Neutrophil (primary cell): ENCODE measurements around the gene ARID4B.
A peak's percentile ranks its signal among the peaks of the same experiment; 100 is the strongest.

Experiments used
- H3K27ac ChIP-seq: fragments of 200-600 bp; sonication (generic); 2 replicates; pipeline ENCODE4 v1.5.1; 2016; ENCODE audit warnings: mild to moderate bottlenecking, moderate library complexity
- H3K27me3 ChIP-seq: fragments of 200-600 bp; sonication (generic); 2 replicates; pipeline ENCODE4 v1.6.0; 2016; ENCODE audit warnings: mild to moderate bottlenecking
- H3K36me3 ChIP-seq: fragments of 200-600 bp; sonication (generic); 2 replicates; pipeline ENCODE4 v1.5.1; 2017
- H3K4me1 ChIP-seq, 2 experiments: fragments of 200-600 bp in 1 of 2; sonication (generic) in 1 of 2; 1 replicate in 1 of 2; 2 replicates in 1 of 2; pipeline versions ENCODE4 v1.5.1 to v1.6.1; 2013 to 2016; ENCODE audit warnings: low read depth in 1 of 2, low read length in 1 of 2, mild to moderate bottlenecking in 1 of 2, moderate library complexity in 1 of 2; ENCODE audit not compliant: control insufficient read depth in 1 of 2, insufficient read depth in 1 of 2
- H3K4me3 ChIP-seq, 2 experiments: fragments of 200-600 bp in 1 of 2; sonication (generic) in 1 of 2; 1 replicate in 1 of 2; 2 replicates in 1 of 2; pipeline ENCODE4 v1.5.1; 2013 to 2016; ENCODE audit warnings: low read depth in 1 of 2, low read length in 1 of 2, mild to moderate bottlenecking in 1 of 2, moderate library complexity in 1 of 2
- H3K9me3 ChIP-seq: fragments of 200-600 bp; sonication (generic); 2 replicates; pipeline ENCODE4 v1.5.1; 2016
- CTCF ChIP-seq: fragments of 200-600 bp; sonication (generic); IDR thresholded peaks from 2 replicates; pipeline ENCODE4 v1.5.1; 2016; ENCODE audit warnings: antibody characterized with exemption

The ARID4B gene

GRCh38 chr1:235296729-235297128 lies 31.2 kb downstream of the ARID4B start:
- H3K4me3 ChIP-seq, result no peak overlapping the region
- H3K36me3 ChIP-seq, result no peaks in the 10 kb centered on the region
- H3K27ac ChIP-seq, result peak overlapping the region; percentile 53
- H3K27me3 ChIP-seq, result no peaks in the 10 kb centered on the region
- no peak for TF ChIP-seq CTCF
- peaks cover 14 to 27% of the 10 kb centered on the region in 2 experiments for H3K4me1 ChIP-seq
- H3K9me3 ChIP-seq, result no peaks in the 10 kb centered on the region

- no peak overlapping the region for H3K27ac ChIP-seq
These were observed 32.1 kb downstream of the ARID4B start for GRCh38 chr1:235295902-235296350.

GRCh38 chr1:235293322-235293942 lies 34.5 kb downstream of the ARID4B start:
- Histone ChIP-seq H3K27ac (peak overlapping the region; percentile 66), H3K4me3 (no peak overlapping the region), H3K27me3 (no peaks in the 10 kb centered on the region), H3K4me1 (peaks cover 18 to 24% of the 10 kb centered on the region in 2 experiments), H3K36me3 (no peaks in the 10 kb centered on the region), H3K9me3 (no peaks in the 10 kb centered on the region)
- no peak for TF ChIP-seq CTCF

More at GRCh38 chr1:235295902-235296350, 32.1 kb downstream of the ARID4B start:
- Histone ChIP-seq H3K4me1 (peaks cover 18 to 28% of the 10 kb centered on the region in 2 experiments), H3K4me3 (no peak overlapping the region), H3K9me3 (no peaks in the 10 kb centered on the region), H3K27me3 (no peaks in the 10 kb centered on the region), H3K36me3 (no peaks in the 10 kb centered on the region)
- no peak for TF ChIP-seq CTCF

GRCh38 chr1:235292790-235293189 lies 35.2 kb downstream of the ARID4B start:
- Histone ChIP-seq H3K4me1 (peaks cover 15 to 25% of the 10 kb centered on the region in 2 experiments), H3K27me3 (no peaks in the 10 kb centered on the region), H3K9me3 (no peaks in the 10 kb centered on the region)

GRCh38 chr1:235291599-235292091 lies 36.3 kb downstream of the ARID4B start:
- Histone ChIP-seq H3K27me3 (no peaks in the 10 kb centered on the region), H3K9me3 (no peaks in the 10 kb centered on the region), H3K27ac (peak overlapping the region; percentile 66), H3K4me1 (peaks cover 9 to 18% of the 10 kb centered on the region in 2 experiments), H3K4me3 (peak overlapping the region in 1 of 2 experiments; percentile 2), H3K36me3 (no peaks in the 10 kb centered on the region)
- TF ChIP-seq CTCF, result no peak

More at GRCh38 chr1:235292790-235293189, 35.2 kb downstream of the ARID4B start:
- TF ChIP-seq CTCF, result no peak
- Histone ChIP-seq H3K4me3 (no peak overlapping the region), H3K36me3 (no peaks in the 10 kb centered on the region), H3K27ac (peak overlapping the region; percentile 66)
